Measurements from ENCODE around the gene STUM. TPM values are rescaled to one million over a fixed set of nuclear protein-coding genes. Genes with fewer than 3 reads are reported as not detected.

Gene STUM
- total RNA-seq, 1 experiment from 2014 or later, result 0.37 TPM

GRCh38 chr1:226562989-226563388 is 14.4 kb downstream of the STUM start:
- POLR2A ChIA-PET, result no interaction called here
- no TSS peak for BruUV-seq (replicated peaks)
- no peak for TF ChIP-seq CTCF (IDR thresholded peaks at IDR 0.05; ENCODE audit: unreplicated experiment)
- no peak for DNase-seq (ENCODE audit: unreplicated experiment)
- Mint-ChIP-seq H3K4me3 (ENCODE audit: unreplicated experiment) (no peak overlapping the region), H3K9me3 (ENCODE audit: unreplicated experiment) (no peaks in the 10 kb centered on the region), H3K4me1 (ENCODE audit: insufficient read depth, unreplicated experiment) (no peaks in the 10 kb centered on the region), H3K27me3 (ENCODE audit: insufficient read depth, unreplicated experiment) (peaks cover 26% of the 10 kb centered on the region), H3K36me3 (ENCODE audit: insufficient read depth, unreplicated experiment) (no peaks in the 10 kb centered on the region), H3K27ac (ENCODE audit: low read depth, unreplicated experiment) (no peak overlapping the region)
- CTCF ChIA-PET, result interaction anchor here (0.7 to 2.2 kb wide), 3 partner anchors 15 to 751 kb away, joined by 3 to 13 read pairs (median 3); partner anchors contain the start of gene STUM
- intact Hi-C loops (cut with micrococcal nuclease), result no loop called here

DNA sequence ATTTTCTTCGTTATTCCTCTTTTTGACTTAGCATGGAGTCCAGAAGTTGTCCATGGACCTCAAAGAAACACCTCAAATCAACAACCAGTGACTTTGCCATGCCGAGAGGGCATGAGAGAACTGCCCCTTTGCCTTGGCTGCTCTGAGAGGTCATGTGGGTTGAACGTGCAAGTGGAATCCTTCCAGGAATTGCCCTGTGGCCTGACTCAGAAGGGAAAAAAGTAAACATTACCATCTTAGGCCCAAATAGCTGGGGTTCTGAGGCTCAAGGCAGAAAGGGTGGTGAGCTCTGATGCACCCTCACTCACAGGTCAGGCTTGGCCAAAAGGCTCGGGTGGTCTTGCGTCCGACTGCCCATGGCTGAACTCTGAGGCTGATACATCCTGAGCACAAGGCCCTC is 15.1 kb downstream of the STUM start:
- no peak for TF ChIP-seq CTCF (IDR thresholded peaks at IDR 0.05; ENCODE audit: unreplicated experiment)

DNA sequence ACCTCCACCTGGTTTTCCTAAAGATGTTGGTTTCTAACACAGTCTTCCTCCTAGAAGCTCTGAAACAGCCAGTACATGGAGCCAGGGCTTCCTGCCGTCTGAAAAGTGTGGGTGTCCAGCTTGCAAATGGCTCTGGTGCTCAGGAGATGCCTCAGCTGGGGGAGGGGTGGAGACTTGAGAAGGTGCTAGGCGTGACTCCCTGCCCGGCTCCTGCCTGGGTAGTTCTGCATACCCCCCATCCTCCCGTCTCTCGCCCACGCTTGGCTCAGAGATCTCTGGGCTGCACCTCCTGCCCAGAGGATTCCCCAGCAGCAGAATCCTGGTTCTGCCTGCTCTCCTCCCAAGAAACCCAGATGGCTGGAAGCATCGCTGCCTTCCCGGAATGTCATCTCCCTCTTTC is 16.9 kb downstream of the STUM start:
- H3K27me3 Mint-ChIP-seq (ENCODE audit: insufficient read depth, unreplicated experiment), result peaks cover 45% of the 10 kb centered on the region
- CTCF ChIA-PET, result interaction anchor here (0.6 to 2.8 kb wide), 3 partner anchors 18 to 472 kb away, joined by 3 to 12 read pairs (median 3); partner anchors contain the start of gene PARP1

More for the DNA sequence above, 15.1 kb downstream of the STUM start:
- Mint-ChIP-seq H3K27ac (ENCODE audit: low read depth, unreplicated experiment) (no peak overlapping the region), H3K9me3 (ENCODE audit: unreplicated experiment) (no peaks in the 10 kb centered on the region), H3K27me3 (ENCODE audit: insufficient read depth, unreplicated experiment) (peaks cover 31% of the 10 kb centered on the region), H3K4me1 (ENCODE audit: insufficient read depth, unreplicated experiment) (no peaks in the 10 kb centered on the region), H3K4me3 (ENCODE audit: unreplicated experiment) (no peak overlapping the region), H3K36me3 (ENCODE audit: insufficient read depth, unreplicated experiment) (no peaks in the 10 kb centered on the region)
- BruUV-seq (replicated peaks), result no TSS peak
- peak; percentile 26 for DNase-seq (ENCODE audit: unreplicated experiment)
- ChIA-PET CTCF (interaction anchor here (0.9 to 2.8 kb wide), 3 partner anchors 16 to 18 kb away, joined by 3 to 13 read pairs (median 12); partner anchors contain the start of gene STUM), POLR2A (interaction anchor here (0.6 kb wide), 1 partner anchor 23 kb away, joined by 4 read pairs; no protein-coding TSS in a partner anchor)
- intact Hi-C loops (cut with micrococcal nuclease), result no loop called here

DNA sequence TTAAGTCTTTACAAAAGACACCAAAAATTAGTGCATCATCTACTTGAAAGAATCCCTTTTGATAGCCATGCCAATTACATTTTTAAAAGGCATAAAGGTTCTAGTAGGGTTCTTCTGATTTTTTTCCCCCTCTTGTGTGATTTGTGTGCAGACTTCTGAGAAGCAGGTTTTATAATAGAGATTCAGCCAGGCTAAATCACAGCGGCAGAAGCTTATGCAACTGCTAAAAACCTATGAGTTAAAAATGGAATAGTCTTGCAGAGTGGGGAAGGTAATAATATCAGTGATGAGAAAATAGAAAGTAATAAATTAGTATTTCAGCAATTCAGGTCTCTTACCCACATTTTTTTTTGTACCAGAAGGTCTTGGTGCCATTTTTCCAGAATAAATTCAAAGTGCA is 17.7 kb downstream of the STUM start:
- intact Hi-C loops (cut with micrococcal nuclease), result loop anchor here (2.0 kb wide), 1 partner anchor 23 kb away; no protein-coding TSS in a partner anchor
- Mint-ChIP-seq H3K27me3 (ENCODE audit: insufficient read depth, unreplicated experiment) (peaks cover 52% of the 10 kb centered on the region), H3K9me3 (ENCODE audit: unreplicated experiment) (no peaks in the 10 kb centered on the region), H3K27ac (ENCODE audit: low read depth, unreplicated experiment) (no peak overlapping the region), H3K4me3 (ENCODE audit: unreplicated experiment) (no peak overlapping the region), H3K4me1 (ENCODE audit: insufficient read depth, unreplicated experiment) (no peaks in the 10 kb centered on the region), H3K36me3 (ENCODE audit: insufficient read depth, unreplicated experiment) (no peaks in the 10 kb centered on the region)
- TF ChIP-seq CTCF (IDR thresholded peaks at IDR 0.05; ENCODE audit: unreplicated experiment), result no peak
- no TSS peak for BruUV-seq (replicated peaks)
- no peak for DNase-seq (ENCODE audit: unreplicated experiment)
- ChIA-PET POLR2A (no interaction called here), CTCF (interaction anchor here (0.6 to 2.8 kb wide), 2 partner anchors 19 to 441 kb away, joined by 3 to 12 read pairs; no protein-coding TSS in a partner anchor)

More for the DNA sequence above, 16.9 kb downstream of the STUM start:
- H3K27ac Mint-ChIP-seq (ENCODE audit: low read depth, unreplicated experiment), result no peak overlapping the region
- intact Hi-C loops (cut with micrococcal nuclease), result no loop called here
- no TSS peak for BruUV-seq (replicated peaks)
- no peak overlapping the region for H3K4me3 Mint-ChIP-seq (ENCODE audit: unreplicated experiment)
- no peaks in the 10 kb centered on the region for H3K36me3 Mint-ChIP-seq (ENCODE audit: insufficient read depth, unreplicated experiment)
- DNase-seq (ENCODE audit: unreplicated experiment), result no peak
- H3K4me1 Mint-ChIP-seq (ENCODE audit: insufficient read depth, unreplicated experiment), result no peaks in the 10 kb centered on the region
- TF ChIP-seq CTCF (IDR thresholded peaks at IDR 0.05; ENCODE audit: unreplicated experiment), result no peak
- H3K9me3 Mint-ChIP-seq (ENCODE audit: unreplicated experiment), result no peaks in the 10 kb centered on the region
- POLR2A ChIA-PET, result no interaction called here
